ENCODE measurements around the gene PAM. TPM values are rescaled to one million over a fixed set of nuclear protein-coding genes. Genes with fewer than 3 reads are reported as not detected.

PAM gene
- total and polyA plus RNA-seq, 7 experiments from 2014 or later: 10.3 to 36.6 (median 13.6) TPM

DNA sequence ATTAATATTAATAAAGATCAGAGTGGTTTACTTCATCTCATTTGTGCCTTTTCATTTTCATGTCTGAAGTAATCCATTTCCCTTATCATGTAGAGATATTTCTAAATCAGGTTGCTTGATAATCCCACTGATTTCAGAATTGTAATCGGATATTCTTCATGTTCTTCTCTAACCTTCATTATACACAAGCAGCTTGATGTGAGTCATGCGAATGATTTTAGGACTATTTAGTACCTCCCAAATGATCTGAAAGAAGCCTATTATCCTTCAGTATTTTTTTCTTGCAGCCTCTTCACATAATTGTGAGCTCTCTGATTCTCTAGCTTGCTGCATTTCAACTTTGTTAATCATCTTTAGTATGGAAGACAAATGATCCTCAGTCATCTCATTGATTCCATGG is 182.8 kb downstream of the PAM start:
- H3K27ac ChIP-seq (ENCODE audit: low read depth, low read length): no peak overlapping the region
- CTCF ChIA-PET: no interaction called here
- H3K27me3 Mint-ChIP-seq: no peaks in the 10 kb centered on the region
- no peaks in the 10 kb centered on the region for H3K36me3 ChIP-seq (ENCODE audit: control insufficient read depth in 2 of 3, insufficient read depth in 3 of 3, low read length in 3 of 3)
- peaks cover 0 to 2% (median 0%) of the 10 kb centered on the region in 7 donors for H3K4me1 Mint-ChIP-seq
- intact Hi-C loops (cut with micrococcal nuclease): no loop called here
- POLR2A ChIA-PET: no interaction called here
- no peaks in the 10 kb centered on the region for H3K9me3 ChIP-seq (ENCODE audit: control insufficient read depth in 2 of 3, low read length in 3 of 3)
- no peaks in the 10 kb centered on the region for H3K4me1 ChIP-seq (ENCODE audit: control insufficient read depth in 2 of 2, insufficient read depth in 2 of 2, low read length in 2 of 2)
- no peaks in the 10 kb centered on the region for H3K9me3 Mint-ChIP-seq
- no peaks in the 10 kb centered on the region for H3K27me3 ChIP-seq (ENCODE audit: control insufficient read depth in 2 of 2, insufficient read depth in 2 of 2, low read length in 2 of 2)
- no peak for ATAC-seq
- H3K4me3 Mint-ChIP-seq: no peak overlapping the region
- no peak overlapping the region for H3K4me3 ChIP-seq (ENCODE audit: low read length)
- peaks cover 0 to 14% (median 1%) of the 10 kb centered on the region in 5 donors for H3K36me3 Mint-ChIP-seq
- no peak for DNase-seq
- H3K27ac Mint-ChIP-seq: no peak overlapping the region

DNA sequence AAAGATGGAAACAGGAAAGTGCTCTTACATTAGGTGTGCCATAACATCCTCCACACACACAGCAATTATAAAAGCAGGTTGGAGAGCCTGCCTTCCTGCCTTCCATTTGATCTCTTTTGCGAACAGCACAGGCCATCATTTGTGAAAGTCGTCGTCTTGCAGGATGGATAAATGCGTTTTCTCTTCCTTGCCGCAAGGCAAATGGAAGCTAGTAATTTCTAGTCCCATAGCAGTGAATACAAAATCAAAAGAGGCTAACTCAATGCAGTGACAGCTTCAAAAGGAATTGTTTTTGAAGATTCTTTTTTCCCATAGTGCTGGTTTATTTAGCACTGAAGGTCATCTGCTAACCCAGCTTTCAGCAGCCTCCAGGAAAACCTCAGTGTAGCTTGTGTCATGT is 186.0 kb downstream of the PAM start:
- intact Hi-C loops (cut with micrococcal nuclease): no loop called here
- CTCF ChIA-PET: no interaction called here
- no peaks in the 10 kb centered on the region for H3K27me3 Mint-ChIP-seq
- H3K9me3 Mint-ChIP-seq: no peaks in the 10 kb centered on the region
- H3K36me3 Mint-ChIP-seq: peaks cover 0 to 9% (median 2%) of the 10 kb centered on the region in 5 donors
- Histone ChIP-seq H3K9me3 (ENCODE audit: control insufficient read depth in 2 of 3, low read length in 3 of 3) (no peaks in the 10 kb centered on the region), H3K27ac (ENCODE audit: low read depth, low read length) (no peak overlapping the region), H3K36me3 (ENCODE audit: control insufficient read depth in 2 of 3, insufficient read depth in 3 of 3, low read length in 3 of 3) (no peaks in the 10 kb centered on the region), H3K27me3 (ENCODE audit: control insufficient read depth in 2 of 2, insufficient read depth in 2 of 2, low read length in 2 of 2) (no peaks in the 10 kb centered on the region), H3K4me1 (ENCODE audit: control insufficient read depth in 2 of 2, insufficient read depth in 2 of 2, low read length in 2 of 2) (no peaks in the 10 kb centered on the region), H3K4me3 (ENCODE audit: low read length) (no peak overlapping the region)
- no peak overlapping the region for H3K27ac Mint-ChIP-seq
- POLR2A ChIA-PET: no interaction called here
- peaks cover 0 to 6% (median 0%) of the 10 kb centered on the region in 7 donors for H3K4me1 Mint-ChIP-seq
- ATAC-seq: no peak
- DNase-seq: no peak
- H3K4me3 Mint-ChIP-seq: no peak overlapping the region

DNA sequence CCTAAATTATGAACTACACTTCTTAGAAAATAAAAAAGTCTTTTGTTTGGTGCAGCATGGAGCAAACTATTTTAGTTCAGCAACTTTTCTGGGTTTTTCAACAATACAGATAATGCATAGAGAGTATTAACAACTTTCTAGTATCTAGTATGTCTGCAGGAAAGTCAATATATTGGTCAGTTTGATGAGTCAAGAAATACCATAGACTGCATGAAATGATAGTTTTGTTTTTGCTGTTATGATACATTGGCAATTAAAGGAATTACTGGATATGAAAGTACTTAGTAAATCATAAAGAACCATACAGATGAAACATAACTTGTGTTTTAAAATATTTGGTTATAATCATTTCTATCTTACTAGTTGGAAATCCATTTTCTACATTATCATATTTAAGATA is 191.3 kb downstream of the PAM start:
- ATAC-seq (no peak), DNase-seq (no peak)
- peaks cover 0 to 6% (median 0%) of the 10 kb centered on the region in 7 donors for H3K4me1 Mint-ChIP-seq
- ChIA-PET CTCF (no interaction called here), POLR2A (no interaction called here)
- no peak overlapping the region for H3K27ac Mint-ChIP-seq
- no peaks in the 10 kb centered on the region for H3K27me3 Mint-ChIP-seq
- H3K4me1 ChIP-seq (ENCODE audit: control insufficient read depth in 2 of 2, insufficient read depth in 2 of 2, low read length in 2 of 2): no peaks in the 10 kb centered on the region
- no peak overlapping the region for H3K4me3 ChIP-seq (ENCODE audit: low read length)
- no peak overlapping the region for H3K4me3 Mint-ChIP-seq
- intact Hi-C loops (cut with micrococcal nuclease): no loop called here
- H3K9me3 Mint-ChIP-seq: no peaks in the 10 kb centered on the region
- H3K9me3 ChIP-seq (ENCODE audit: control insufficient read depth in 2 of 3, low read length in 3 of 3): no peaks in the 10 kb centered on the region
- H3K27ac ChIP-seq (ENCODE audit: low read depth, low read length): no peak overlapping the region
- H3K36me3 ChIP-seq (ENCODE audit: control insufficient read depth in 2 of 3, insufficient read depth in 3 of 3, low read length in 3 of 3): no peaks in the 10 kb centered on the region
- no peaks in the 10 kb centered on the region for H3K27me3 ChIP-seq (ENCODE audit: control insufficient read depth in 2 of 2, insufficient read depth in 2 of 2, low read length in 2 of 2)
- H3K36me3 Mint-ChIP-seq: peaks cover 0 to 31% (median 17%) of the 10 kb centered on the region in 5 donors

DNA sequence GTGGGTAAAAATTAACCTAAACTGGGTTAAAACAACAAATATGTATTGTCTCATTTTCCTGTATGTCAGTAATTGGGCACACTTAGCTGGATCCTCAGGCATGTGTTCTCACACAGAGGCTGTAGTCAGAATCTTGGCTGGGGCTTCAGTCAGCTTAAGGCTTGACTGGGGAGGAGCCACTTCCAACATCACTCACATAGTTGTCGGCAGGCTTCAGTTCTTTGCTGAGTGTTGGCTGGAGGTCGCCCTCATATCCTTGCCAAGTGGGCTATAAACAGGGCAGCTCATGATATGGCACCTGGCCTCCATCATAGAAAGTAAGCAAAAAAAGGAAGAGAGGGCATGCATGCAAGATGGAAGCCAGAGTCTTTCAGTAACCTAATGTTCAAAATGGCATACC is 191.9 kb downstream of the PAM start:
- intact Hi-C loops (cut with micrococcal nuclease): no loop called here
- Mint-ChIP-seq H3K4me3 (no peak overlapping the region), H3K36me3 (peaks cover 0 to 33% (median 18%) of the 10 kb centered on the region in 5 donors), H3K27me3 (no peaks in the 10 kb centered on the region), H3K27ac (no peak overlapping the region), H3K9me3 (no peaks in the 10 kb centered on the region), H3K4me1 (peaks cover 0 to 6% (median 0%) of the 10 kb centered on the region in 7 donors)
- Histone ChIP-seq H3K9me3 (ENCODE audit: control insufficient read depth in 2 of 3, low read length in 3 of 3) (no peaks in the 10 kb centered on the region), H3K27me3 (ENCODE audit: control insufficient read depth in 2 of 2, insufficient read depth in 2 of 2, low read length in 2 of 2) (no peaks in the 10 kb centered on the region), H3K36me3 (ENCODE audit: control insufficient read depth in 2 of 3, insufficient read depth in 3 of 3, low read length in 3 of 3) (no peaks in the 10 kb centered on the region), H3K4me3 (ENCODE audit: low read length) (no peak overlapping the region), H3K27ac (ENCODE audit: low read depth, low read length) (no peak overlapping the region), H3K4me1 (ENCODE audit: control insufficient read depth in 2 of 2, insufficient read depth in 2 of 2, low read length in 2 of 2) (no peaks in the 10 kb centered on the region)
- ATAC-seq (no peak), DNase-seq (no peak)
- POLR2A ChIA-PET: no interaction called here
- CTCF ChIA-PET: no interaction called here

DNA sequence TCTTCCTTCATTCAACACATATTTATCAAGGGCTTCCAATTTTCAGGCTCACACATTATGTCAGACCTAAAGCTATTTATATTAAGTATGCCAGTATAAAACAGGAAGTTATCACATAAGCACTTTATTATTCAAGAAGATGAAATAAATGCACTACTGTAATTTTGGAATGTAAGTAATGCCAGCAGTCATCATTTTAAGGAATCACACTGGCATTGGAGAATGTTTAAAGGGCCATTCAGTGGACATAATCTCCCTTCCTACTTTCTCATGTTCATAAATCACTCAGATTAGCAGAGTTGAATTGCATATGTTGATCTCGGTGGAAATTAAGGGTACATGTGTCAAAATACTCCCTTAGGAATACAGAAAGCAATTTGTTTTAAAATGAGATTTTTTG is 200.4 kb downstream of the PAM start:
- H3K27ac Mint-ChIP-seq: no peak overlapping the region
- Histone ChIP-seq H3K4me1 (ENCODE audit: control insufficient read depth in 2 of 2, insufficient read depth in 2 of 2, low read length in 2 of 2) (no peaks in the 10 kb centered on the region), H3K4me3 (ENCODE audit: low read length) (no peak overlapping the region), H3K27ac (ENCODE audit: low read depth, low read length) (no peak overlapping the region), H3K36me3 (ENCODE audit: control insufficient read depth in 2 of 3, insufficient read depth in 3 of 3, low read length in 3 of 3) (no peaks in the 10 kb centered on the region), H3K27me3 (ENCODE audit: control insufficient read depth in 2 of 2, insufficient read depth in 2 of 2, low read length in 2 of 2) (no peaks in the 10 kb centered on the region), H3K9me3 (ENCODE audit: control insufficient read depth in 2 of 3, low read length in 3 of 3) (no peaks in the 10 kb centered on the region)
- no peaks in the 10 kb centered on the region for H3K27me3 Mint-ChIP-seq
- POLR2A ChIA-PET: no interaction called here
- DNase-seq: no peak
- peaks cover 0 to 20% (median 17%) of the 10 kb centered on the region in 5 donors for H3K36me3 Mint-ChIP-seq
- no peak for ATAC-seq
- no peak overlapping the region for H3K4me3 Mint-ChIP-seq
- CTCF ChIA-PET: no interaction called here
- H3K4me1 Mint-ChIP-seq: peaks cover 0 to 2% (median 0%) of the 10 kb centered on the region in 7 donors
- H3K9me3 Mint-ChIP-seq: no peaks in the 10 kb centered on the region
- intact Hi-C loops (cut with micrococcal nuclease): loop anchor here in 1 of 2 donors (10.0 kb wide), 1 partner anchor 251 kb away; no protein-coding TSS in a partner anchor

DNA sequence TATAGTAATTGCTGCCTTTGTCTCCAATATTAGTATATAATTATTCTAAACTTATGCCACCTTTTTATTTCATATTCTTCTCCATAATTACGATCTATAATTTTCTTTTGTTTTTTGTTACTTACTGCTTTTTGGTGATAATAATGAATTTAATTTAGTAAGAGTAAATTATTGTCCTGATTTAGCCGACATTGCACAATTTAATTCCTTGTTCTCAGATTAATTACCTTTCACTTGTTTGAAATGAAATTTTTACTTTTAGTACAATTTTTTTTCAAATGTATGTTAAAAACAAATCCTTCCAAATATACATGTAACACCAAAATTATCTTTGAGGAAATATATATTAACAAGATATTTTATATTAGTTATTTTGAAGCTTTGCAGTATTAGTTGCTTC is 201.5 kb downstream of the PAM start:
- H3K9me3 Mint-ChIP-seq: no peaks in the 10 kb centered on the region
- Histone ChIP-seq H3K4me3 (ENCODE audit: low read length) (no peak overlapping the region), H3K36me3 (ENCODE audit: control insufficient read depth in 2 of 3, insufficient read depth in 3 of 3, low read length in 3 of 3) (no peaks in the 10 kb centered on the region), H3K27me3 (ENCODE audit: control insufficient read depth in 2 of 2, insufficient read depth in 2 of 2, low read length in 2 of 2) (no peaks in the 10 kb centered on the region), H3K27ac (ENCODE audit: low read depth, low read length) (no peak overlapping the region), H3K9me3 (ENCODE audit: control insufficient read depth in 2 of 3, low read length in 3 of 3) (no peaks in the 10 kb centered on the region), H3K4me1 (ENCODE audit: control insufficient read depth in 2 of 2, insufficient read depth in 2 of 2, low read length in 2 of 2) (no peaks in the 10 kb centered on the region)
- no peak overlapping the region for H3K27ac Mint-ChIP-seq
- intact Hi-C loops (cut with micrococcal nuclease): loop anchor here in 1 of 2 donors (10.0 kb wide), 1 partner anchor 252 kb away; no protein-coding TSS in a partner anchor
- POLR2A ChIA-PET: no interaction called here
- peaks cover 0 to 14% (median 12%) of the 10 kb centered on the region in 5 donors for H3K36me3 Mint-ChIP-seq
- H3K4me1 Mint-ChIP-seq: peaks cover 0 to 2% (median 0%) of the 10 kb centered on the region in 7 donors
- no peak overlapping the region for H3K4me3 Mint-ChIP-seq
- ATAC-seq (no peak), DNase-seq (no peak)
- CTCF ChIA-PET: no interaction called here
- H3K27me3 Mint-ChIP-seq: no peaks in the 10 kb centered on the region

DNA sequence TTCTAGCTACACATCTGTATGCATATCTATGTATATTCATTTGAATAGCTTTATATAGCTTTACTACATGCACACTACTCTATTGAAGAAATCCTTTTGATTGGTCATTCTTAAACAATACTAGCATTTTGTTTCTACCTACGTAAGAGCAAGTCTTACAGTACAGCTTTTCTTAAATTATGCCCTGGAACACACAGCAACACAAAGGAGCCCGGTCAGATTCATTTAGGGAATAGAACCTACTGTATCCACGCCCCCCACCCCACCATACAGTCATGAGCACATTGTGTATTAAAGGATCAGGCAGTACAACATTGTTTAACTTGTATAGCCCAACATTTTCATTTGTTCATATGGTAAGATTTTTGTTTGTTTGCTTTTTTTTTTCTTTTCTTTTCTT is 202.0 kb downstream of the PAM start:
- no peak overlapping the region for H3K4me3 Mint-ChIP-seq
- ATAC-seq (no peak), DNase-seq (no peak)
- Histone ChIP-seq H3K4me3 (ENCODE audit: low read length) (no peak overlapping the region), H3K36me3 (ENCODE audit: control insufficient read depth in 2 of 3, insufficient read depth in 3 of 3, low read length in 3 of 3) (no peaks in the 10 kb centered on the region), H3K27ac (ENCODE audit: low read depth, low read length) (no peak overlapping the region), H3K9me3 (ENCODE audit: control insufficient read depth in 2 of 3, low read length in 3 of 3) (no peaks in the 10 kb centered on the region), H3K4me1 (ENCODE audit: control insufficient read depth in 2 of 2, insufficient read depth in 2 of 2, low read length in 2 of 2) (no peaks in the 10 kb centered on the region), H3K27me3 (ENCODE audit: control insufficient read depth in 2 of 2, insufficient read depth in 2 of 2, low read length in 2 of 2) (no peaks in the 10 kb centered on the region)
- no peaks in the 10 kb centered on the region for H3K27me3 Mint-ChIP-seq
- peaks cover 0 to 2% (median 0%) of the 10 kb centered on the region in 7 donors for H3K4me1 Mint-ChIP-seq
- H3K36me3 Mint-ChIP-seq: peaks cover 0 to 14% (median 12%) of the 10 kb centered on the region in 5 donors
- POLR2A ChIA-PET: no interaction called here
- intact Hi-C loops (cut with micrococcal nuclease): loop anchor here in 1 of 2 donors (10.0 kb wide), 1 partner anchor 252 kb away; no protein-coding TSS in a partner anchor
- no peak overlapping the region for H3K27ac Mint-ChIP-seq
- CTCF ChIA-PET: interaction anchor here (0.6 kb wide), 1 partner anchor 15 kb away, joined by 3 read pairs; no protein-coding TSS in a partner anchor
- H3K9me3 Mint-ChIP-seq: no peaks in the 10 kb centered on the region

All from naive thymus-derived CD4-positive, alpha-beta T cell (primary cell).